HG03520 (cell line): Measurements from ENCODE around the gene EIF4H.
"Not testable (repeated sequence)": the region's sequence is repeated elsewhere in the genome, so short reads cannot be mapped to it uniquely, and the experiment has no call there.

ENCODE experiments used
- ATAC-seq: cut with Tn5 transposase; IDR thresholded peaks from one replicate; pipeline ENCODE4 v1.9.1; 2021; ENCODE audit warnings: mild to moderate bottlenecking, moderate library complexity; ENCODE audit not compliant: unreplicated experiment

The EIF4H gene

GRCh38 chr7:74223711-74224510 lies 49.8 kb downstream of the EIF4H start:
- ATAC-seq, result no peak

GRCh38 chr7:74224511-74224832 lies 50.3 kb downstream of the EIF4H start:
- no peak for ATAC-seq

GRCh38 chr7:74224907-74225306 lies 50.8 kb downstream of the EIF4H start:
- ATAC-seq, result not testable (repeated sequence)

- no peak for ATAC-seq
These were observed 51.2 kb downstream of the EIF4H start for GRCh38 chr7:74225400-74225799.

- ATAC-seq, result no peak
These were observed 52.5 kb downstream of the EIF4H start for GRCh38 chr7:74226633-74227032.

GRCh38 chr7:74228951-74229900 lies 55.1 kb downstream of the EIF4H start:
- no peak for ATAC-seq

GRCh38 chr7:74230446-74231231 lies 56.5 kb downstream of the EIF4H start:
- ATAC-seq, result no peak

GRCh38 chr7:74231232-74231590 lies 57.1 kb downstream of the EIF4H start:
- ATAC-seq, result peak; percentile 56

GRCh38 chr7:74233655-74234285 lies 59.6 kb downstream of the EIF4H start:
- no peak for ATAC-seq

- no peak for ATAC-seq
These were observed 61.5 kb downstream of the EIF4H start for GRCh38 chr7:74235518-74236268.

GRCh38 chr7:74236284-74236683 lies 62.1 kb downstream of the EIF4H start:
- ATAC-seq, result no peak

- no peak for ATAC-seq
These were observed 66.3 kb downstream of the EIF4H start for GRCh38 chr7:74240482-74240881.

- ATAC-seq, result no peak
These were observed 67.9 kb downstream of the EIF4H start for GRCh38 chr7:74242122-74242443.

GRCh38 chr7:74246497-74246896 lies 72.3 kb downstream of the EIF4H start:
- ATAC-seq, result no peak
